NK-92 treated with Interleukin-12 subunit alpha and Interleukin-12 subunit beta, amount 100 ng/mL, for 24 hours (cell line): ENCODE results near the gene NAGLU.
A peak's percentile ranks its signal among the peaks of the same experiment; 100 is the strongest.

Source experiments
- DNase-seq: peaks from one replicate; lab custom pipeline; 2025; lab: John Stamatoyannopoulos, UW

NAGLU gene

DNA sequence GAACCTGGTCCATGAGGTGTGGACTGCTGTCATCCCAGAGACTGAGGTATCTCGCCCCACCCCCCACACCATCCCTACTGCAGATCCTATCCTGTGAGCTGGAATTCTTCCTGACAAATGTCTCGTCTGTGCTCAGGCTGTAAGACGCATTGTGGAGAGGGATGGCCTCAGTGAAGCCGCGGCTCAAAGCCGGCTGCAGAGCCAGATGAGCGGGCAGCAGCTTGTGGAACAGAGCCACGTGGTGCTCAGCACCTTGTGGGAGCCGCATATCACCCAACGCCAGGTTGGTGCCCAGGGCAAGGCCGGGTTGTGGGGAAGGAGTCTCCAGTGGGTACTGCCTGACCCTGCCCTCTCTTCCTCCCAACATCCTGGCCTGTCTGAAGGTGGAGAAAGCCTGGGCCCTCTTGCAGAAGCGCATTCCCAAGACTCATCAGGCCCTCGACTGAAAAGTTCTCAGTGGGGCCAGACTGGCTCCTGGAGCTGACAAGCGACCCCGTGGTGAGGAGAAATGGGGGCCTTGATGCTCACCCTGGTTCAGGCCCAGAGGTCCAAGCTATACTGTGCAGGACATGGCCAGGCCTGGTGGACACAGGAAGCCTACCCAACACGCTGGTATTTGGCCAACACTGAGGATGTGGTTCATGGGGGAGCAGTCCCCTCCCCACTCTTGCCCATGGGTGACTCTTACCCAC, 29.6 kb downstream of the NAGLU start:
- no peak for DNase-seq

DNA sequence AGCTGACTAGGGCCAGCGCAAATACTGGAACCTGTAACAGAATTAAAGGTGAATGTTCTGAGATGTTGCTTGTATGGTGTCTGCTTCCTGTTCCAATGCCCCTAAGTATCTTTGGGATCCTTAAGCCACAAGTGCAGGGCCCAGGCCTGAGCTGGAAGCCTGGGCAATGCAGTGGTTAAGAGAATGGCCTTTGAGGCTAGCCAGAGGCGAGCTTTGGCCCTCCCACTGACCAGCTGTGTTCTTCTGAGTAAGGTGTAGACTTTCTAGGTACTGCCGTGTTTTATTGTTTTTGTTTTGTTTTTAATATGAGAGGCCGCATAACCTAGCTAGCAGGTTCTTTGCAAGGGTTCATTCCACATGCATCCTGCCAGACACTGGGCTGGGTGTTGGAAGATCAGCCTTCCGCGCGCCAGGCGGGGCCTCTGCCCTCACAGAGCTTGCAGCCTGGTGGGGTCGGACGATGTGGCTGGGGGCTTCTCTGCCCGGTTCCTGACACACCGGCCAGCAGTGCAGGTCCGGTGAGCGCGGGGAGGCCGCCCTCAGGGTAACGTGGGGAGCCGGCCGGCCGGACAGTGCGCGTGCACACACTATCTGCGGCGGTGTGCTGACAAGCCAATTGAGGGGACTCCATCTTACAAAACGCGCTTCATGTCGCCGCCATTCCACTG, 30.3 kb downstream of the NAGLU start:
- DNase-seq = no peak

DNA sequence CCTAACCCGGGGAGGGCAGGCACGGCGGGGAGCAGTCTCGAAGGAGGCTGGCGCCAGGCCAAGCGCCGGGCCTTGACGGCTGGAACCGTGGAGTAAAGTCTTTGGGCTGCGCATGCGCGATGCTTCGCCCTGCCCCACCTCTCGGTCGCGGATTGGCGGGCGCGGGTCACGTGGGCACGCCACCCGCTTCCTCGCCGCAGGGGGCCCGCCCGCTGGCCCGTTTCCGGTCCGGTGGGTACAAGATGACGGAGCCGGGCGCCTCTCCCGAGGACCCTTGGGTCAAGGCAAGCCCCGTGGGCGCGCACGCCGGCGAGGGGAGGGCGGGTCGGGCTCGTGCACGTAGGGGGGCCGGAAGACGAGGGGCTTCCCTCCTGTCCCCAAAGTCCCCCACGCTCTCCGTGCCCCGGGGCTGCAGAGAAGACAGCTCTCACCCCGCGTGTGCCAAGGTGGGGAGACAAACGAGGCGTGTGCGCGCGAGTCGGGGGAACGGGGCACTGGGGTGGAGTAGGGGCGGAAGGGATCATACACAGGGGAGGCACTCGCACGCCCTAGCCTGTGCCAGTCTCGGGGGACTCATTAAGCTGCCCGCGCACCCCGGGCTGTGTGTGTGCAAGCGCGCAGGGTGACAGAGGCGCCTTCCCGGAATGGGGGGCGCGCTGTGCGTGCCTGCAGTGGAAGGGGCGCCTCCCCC, 31.0 kb downstream of the NAGLU start, which contains the start of gene MLX:
Gene MLX, plus strand, starts transcription at position 218 of the 691 bp plus-strand sequence. Its CDS starts 25 bp downstream, at position 243.
- DNase-seq = peak; percentile 92

DNA sequence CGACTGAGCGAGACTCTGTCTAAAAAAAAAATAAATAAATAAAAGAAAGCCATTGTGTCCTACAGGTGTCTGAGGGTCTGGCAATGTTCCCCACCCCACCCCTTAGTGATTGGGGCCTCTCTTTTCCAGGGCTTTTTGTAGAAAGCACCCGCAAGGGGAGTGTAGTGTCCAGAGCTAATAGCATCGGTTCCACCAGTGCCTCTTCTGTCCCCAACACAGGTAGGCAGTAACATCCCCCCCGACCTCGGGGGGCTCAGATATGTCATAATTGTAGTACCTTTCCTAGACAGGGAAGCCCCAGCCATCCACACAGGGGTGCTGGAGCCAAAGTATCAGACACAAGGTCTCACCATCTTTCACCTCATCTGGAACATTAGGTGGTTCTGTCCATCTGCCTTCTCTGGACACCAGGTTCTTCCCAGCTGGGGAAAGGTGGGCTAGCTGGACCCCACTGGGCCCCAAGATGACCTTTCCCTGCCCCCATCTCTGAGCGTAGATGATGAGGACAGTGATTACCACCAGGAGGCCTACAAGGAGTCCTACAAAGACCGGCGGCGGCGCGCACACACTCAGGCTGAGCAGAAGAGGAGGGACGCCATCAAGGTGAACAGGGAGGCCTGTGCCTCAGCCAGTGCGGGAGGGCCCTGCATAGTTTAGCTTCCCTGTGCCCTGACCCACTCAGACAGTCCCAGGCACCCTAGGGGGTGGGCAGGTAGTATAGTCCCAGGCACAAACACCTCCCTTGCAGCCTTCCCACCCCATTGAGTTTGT, 32.5 kb downstream of the NAGLU start:
- no peak for DNase-seq

DNA sequence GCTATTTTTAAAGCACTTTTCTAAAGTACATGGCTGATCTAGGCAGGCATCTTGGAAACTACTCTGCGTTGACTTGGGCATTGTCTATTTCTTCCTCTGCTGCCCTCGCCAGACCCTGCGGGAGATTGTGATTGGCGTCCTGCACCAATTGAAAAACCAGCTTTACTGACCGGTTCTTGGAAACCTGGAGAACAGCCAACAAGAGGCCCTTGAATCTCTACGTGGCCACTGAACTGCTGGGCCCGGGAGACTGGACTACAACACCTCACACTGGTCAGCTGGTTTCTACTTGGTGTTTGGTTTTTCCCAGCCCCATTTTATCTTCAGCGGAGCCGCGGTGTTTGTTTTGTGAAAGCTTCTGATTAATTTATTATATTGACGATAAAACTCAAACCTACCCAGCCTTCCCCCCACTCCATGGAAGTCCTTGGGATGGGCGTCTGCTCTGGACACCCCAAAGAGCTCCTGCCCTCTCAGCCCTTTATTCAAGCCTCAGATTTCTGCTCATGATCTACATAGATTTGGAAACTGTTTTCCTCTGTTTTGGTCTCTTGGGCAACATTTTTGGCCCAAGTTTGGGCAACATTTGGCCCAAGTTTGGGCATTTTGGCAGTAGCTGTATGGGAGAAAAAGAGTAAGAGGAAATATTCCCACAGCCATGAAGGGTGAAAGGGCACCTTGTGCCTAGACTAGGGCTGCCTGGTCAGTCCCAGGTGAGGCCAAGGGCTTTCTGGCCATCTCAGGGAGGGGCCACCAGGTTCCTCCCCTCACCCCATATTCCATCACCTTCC, 35.6 kb downstream of the NAGLU start:
- DNase-seq = no peak

DNA sequence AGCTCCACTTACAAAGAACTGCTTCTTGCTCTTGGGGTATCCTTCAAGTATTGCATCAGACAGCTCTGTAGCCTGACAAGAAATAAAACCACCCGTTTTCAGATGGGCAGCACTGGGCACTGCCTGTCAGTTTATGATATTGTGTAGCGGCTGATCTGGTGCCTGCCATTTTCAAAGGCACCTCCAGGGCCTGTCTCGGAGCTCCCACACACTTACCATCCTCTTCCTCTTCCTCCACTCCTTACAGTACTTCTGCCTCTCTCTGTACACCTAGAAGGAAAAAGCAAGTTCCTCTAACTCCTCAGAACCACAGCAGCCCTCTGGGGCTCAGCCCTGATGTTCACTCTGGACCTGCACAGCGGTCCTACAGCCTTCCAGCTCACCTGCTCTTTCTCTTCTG, 37.1 kb downstream of the NAGLU start:
- no peak for DNase-seq

DNA sequence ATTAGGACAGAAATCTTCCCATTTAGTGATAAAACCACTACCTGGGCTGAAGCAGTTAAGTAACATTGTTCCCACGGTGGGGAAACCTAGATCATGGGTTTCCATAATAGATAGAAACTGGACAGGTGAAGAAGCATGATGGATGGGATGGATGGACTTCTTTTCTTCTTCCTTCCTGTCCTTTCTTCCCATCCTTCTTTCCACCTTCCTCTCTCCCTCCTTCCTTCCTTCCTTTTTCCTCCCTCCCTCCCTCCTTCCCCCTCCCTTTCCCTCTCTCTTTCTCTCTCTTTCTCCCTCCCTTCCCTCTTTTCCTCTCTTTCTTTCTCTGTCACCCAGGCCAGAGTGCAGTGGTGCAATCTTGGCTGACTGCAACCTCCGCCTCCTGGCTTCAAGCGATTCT, 38.4 kb downstream of the NAGLU start:
- DNase-seq = no peak

DNA sequence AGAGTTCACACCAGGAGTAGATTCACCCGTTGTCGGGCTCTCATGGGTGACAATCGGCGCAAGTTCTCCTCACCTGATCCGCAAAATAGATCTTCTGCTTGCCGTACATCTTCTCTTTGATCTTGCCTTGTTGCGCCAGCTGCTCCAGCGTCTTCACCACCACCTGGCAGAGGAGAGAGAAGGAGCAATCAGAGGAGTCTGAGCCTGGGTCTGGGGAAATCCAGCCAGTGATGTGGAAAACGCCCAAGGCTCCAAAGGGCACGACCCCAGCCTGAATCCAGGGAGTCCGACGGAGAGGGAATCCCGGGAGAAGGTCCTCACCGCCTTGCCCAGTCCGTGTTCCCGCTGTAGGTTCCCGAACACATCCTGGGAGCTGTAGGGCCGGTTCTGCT, 41.1 kb downstream of the NAGLU start:
- no peak for DNase-seq

DNA sequence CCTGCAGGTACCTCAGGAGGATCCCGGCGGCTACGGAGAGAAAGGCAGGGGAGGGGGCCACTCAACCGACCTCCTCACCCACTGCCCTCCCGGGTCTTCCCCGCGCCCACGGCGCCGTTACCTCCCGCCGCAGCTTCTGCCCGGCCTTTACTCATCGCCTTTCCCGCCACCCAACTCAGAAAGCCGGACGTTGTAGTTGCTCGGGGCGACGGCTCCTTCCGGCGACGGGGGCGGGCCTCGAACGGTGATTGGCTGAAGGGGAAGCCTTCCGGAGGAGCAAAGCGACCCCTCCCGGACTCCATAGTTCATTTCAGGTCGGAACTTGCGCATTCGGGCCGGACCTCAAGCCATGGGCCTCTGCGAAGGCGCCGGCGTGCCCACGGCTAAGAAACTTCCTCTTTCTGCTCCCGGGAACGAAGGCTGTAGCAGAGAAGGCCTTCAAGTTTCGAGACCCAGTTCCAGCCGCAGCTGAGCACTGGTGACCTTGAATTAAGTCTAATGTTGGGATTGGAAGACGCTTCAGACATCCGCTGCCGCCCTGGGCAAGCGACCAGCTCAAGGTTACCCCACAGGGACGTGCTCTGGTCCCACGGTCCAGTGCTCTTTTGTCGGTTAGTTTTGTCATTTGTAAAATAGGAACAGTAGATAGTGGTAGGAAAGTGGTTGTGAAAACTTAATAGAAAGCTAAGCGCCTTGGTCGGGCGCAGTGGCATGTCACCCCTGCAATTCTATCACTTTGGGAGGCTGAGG, 41.7 kb downstream of the NAGLU start, which contains the start of gene PSMC3IP:
Gene PSMC3IP, minus strand, starts transcription at position 198 of the 750 bp plus-strand sequence. Its CDS starts 43 bp downstream, at position 155.
- peak; percentile 93 for DNase-seq

DNA sequence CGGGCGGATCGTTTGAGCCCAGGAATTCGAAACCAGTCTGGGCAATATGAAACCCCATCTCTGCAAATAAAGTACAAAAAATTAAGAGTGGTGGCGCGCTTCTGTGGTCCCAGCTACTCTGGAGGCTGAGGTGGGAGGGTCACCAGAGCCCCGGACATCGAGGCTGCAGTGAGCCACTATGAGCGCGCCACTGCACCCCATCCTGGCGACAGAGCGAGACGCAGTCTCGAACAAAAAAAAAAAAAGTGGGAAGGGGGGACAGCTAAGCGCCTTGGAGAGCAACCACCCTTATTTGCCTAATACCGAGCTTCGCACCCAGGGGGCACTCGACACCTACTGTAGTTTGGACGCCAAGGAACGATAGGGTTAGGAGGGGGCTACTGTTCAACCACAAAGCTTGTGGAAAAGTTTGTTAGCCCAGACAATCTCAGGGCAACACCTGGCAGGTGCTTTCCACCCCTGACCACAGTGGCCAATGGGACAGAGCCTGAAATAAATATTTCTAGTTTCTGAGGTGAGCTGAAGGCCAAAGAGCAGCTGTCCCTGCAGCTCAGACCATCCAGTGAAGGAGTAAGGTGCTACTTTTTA, 42.3 kb downstream of the NAGLU start:
- DNase-seq = peak; percentile 53

DNA sequence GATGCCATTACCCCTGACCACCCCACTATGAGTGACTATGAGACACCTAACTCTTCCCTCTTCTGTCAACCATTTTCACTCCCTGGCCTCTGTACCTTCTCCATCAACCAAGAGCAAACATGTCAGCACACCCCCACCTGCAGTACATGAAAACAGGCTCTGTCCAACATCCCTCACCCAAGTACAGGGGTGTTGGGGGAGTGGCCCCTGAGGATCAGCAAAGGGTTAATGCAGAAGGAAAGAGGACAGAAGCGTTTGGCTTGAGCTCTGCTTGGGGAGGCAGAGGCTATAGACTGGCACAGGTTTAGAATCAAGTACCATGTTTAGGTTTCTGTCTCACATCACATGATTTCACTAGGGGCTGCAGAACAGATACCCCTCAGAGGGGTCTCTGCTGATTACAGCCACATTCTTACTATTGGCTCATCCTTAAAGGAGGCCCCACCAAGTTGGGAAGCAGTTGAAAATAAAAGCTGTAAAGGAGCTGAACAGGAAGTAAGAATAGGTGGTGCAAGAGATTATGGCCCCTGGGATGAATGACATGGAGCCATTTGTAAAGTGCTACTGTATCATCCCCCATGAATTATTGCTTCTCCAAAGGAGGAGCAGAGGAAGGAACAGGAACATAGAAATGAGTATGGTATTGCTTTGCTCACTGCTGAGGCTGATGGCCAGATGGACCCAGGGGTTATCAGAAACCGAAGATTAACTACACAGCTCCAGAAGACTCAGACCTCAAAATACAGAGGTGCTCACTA, 43.9 kb downstream of the NAGLU start:
- no peak for DNase-seq

DNA sequence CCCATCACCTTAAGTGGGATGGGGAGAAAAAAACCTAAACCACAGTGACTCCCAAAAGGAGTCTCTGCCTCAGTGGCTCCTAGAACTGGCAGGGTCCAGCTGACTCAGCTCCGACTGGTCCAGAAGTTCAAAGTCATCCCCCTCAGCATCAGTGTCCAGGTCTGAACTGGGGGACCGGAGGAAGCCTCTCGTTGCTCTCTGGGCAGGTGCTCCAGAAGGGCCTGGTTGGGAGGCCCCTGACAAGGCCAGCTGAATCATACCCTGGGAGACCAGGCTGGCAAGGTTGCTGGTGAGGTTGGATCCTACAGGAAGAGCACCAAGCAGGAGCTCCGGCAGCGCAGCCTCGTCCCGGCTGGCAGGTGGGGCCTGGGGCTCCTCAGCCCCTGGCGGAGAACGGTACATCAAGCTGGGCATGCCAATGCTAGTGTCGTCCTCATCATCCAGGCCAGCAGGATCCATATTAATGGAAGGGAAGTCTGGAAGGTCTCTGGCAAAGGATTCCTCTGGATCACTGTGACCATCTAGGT, 45.8 kb downstream of the NAGLU start:
- DNase-seq = no peak

DNA sequence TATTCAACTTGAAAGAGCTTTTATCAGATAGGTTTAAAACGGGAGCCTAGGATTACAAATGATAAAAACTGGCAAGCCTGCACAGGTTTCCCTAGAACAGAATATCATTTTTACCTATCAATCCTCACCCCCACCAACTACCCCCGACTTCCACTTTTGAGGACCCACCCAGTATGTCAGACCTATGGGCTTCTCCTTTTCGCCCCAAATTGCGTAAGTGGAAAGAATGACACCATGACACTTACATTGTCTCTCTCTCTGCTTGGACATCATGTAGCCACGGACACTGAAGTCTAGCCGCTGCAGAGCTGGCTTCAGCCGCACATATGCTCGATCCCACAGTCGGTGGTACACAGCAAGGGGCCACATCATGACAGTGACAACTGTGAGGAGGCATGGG, 48.8 kb downstream of the NAGLU start:
- DNase-seq = no peak

DNA sequence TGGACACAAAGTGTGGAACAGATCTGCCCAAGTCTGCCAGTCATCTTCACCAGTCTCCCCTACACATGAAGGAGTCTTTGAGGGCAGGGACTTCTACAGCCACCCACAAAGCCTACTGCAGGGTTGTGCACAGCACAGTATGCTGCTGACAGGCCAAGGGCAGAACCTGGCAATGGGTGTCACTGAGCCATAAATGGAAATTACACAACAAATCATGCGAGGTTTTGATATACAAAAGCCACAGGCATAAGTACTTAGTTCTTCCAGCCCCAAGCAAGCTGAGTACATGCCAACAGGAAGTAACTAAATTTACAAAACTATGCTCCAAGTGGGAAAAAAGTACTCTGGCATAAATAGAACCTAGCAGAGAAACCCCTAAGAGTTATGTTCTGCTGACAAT, 49.3 kb downstream of the NAGLU start:
- DNase-seq = no peak

DNA sequence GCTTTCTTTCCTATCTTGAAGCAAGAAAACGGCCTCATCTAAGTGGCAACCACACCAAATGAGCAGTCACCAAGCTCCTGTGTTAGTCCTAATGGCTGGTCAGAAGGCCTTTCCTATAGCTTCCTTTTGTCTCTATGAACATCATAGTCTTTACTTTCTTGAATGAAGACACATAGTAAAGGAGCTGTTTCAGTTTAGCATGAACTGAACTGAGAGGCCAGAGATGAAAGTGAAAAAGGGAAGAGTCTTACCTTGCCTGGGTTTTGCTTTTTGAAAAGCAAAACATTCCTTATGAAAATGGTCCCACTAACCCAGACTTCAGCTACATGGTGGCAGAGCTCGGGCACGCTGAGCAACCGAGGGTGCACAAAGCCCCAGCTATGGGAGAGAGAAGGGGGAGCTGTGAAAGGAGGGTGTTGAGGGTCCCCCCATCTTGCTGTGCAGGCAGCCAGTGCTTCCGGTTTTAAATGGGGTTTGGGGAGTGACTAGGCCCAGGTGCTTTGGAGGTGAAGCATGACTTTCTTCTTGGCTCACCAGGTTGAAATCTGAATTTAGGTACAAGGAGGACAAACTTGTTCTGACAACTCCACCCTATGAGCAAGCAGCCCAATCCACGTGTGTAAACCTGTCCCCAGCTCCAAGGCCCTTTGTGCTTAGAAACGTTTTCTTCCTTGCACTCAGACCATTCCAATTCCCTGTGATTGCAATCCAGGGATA, 50.6 kb downstream of the NAGLU start:
- no peak for DNase-seq

DNA sequence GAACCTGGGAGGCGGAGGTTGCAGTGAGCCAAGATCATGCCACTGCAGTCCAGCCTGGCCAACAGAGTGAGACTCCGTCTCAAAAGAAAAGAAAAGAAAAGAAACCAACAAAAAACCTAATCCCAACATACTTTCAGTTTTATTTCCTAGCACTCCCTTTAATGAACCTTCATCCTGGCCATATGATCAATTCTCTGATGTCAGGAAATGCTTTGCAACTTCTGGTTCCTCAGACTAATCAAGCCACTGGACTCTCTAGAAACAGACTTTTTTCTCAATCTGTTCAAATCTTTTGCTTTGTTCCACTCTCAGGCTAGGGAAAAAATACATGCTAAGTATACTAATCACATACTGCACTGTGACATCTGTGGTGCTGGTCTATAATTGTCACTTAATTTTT, 54.8 kb downstream of the NAGLU start:
- DNase-seq = no peak

DNA sequence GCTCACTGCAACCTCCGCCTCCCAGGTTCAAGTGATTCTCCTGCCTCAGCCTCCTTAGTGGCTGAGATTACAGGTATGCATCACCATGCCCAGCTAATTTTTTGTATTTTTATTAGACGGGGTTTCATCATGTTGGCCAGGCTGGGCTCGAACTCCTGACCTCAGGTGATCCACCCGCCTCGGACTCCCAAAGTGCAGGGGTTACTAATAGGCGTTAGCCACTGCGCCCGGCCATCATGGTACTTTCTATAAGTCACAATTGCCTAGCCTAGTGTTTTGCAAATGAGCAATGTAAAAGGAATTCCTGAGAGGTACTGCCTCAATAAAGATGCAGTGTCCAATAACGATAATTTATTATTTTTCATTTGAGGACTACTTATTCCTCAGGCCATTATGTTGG, 55.4 kb downstream of the NAGLU start:
- DNase-seq = no peak
